GM18951 (cell line): ENCODE data around the gene RRBP1.

ENCODE experiments used
- POLR2A ChIP-seq: IDR thresholded peaks from 4 replicates; pipeline ENCODE4 v1.6.1; 2011; ENCODE audit warnings: mild to moderate bottlenecking; ENCODE audit not compliant: insufficient read length, insufficient read depth; ENCODE audit errors: extremely low read depth
- in situ Hi-C: fragments of 300-500 bp; cut with MboI; formaldehyde crosslinking; loops from one replicate; pipeline ENCODE4 v1.12.0; 2022; ENCODE audit warnings: low sequenced_read_pairs, mixed read lengths, inconsistent platforms; ENCODE audit not compliant: unreplicated experiment

The RRBP1 gene

DNA sequence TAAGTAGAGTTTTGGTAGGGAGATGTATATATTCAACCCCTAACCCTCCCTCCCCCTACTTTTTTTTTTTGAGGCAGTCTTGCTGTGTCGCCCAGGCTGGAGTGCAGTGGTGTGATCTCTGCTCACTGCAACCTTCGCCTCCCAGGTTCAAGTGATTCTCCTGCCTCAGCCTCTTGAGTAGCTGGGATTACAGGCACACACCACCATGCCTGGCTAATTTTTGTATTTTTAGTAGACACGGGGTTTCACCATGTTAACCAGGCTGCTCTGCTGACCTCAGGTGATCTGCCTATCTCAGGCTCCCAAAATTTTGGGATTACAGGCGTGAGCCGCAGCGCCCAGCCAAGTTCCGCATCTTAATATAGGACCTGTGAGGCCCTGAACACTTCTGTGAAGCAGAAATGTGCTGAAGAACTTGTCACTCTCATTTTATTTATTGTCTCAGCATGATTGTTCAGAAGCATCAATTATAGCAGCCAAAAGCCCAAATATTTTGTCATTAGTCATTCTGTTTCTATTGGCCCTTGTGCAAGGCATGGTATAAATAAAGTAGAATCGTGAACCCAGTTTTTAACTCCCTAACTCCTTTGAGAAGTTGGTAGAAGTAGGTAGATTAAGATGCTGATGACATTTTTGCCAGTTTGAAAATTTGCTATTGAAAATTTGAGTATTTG is 92.7 kb downstream of the RRBP1 start:
- TF ChIP-seq POLR2A, result no peak
- in situ Hi-C loops, result no loop called here

DNA sequence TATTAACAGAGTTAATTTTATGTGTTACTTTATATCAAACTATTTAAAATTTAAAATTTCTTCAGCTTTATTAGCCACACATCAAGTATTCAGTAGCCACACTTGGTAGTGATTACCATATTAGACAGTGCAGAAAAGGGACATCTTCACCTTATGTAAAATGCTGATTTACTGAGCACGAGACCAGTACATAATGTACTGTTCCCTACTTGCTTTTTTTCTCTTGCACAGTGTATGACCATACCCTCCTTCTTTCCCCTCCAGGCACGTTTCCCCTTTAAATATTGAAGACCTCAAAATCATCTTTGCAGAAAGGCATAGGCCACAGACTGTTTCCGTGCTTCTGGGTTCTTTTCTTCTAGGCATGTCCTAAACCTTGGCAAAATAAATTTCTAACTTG is 94.2 kb downstream of the RRBP1 start:
- no peak for TF ChIP-seq POLR2A
- in situ Hi-C loops, result no loop called here

DNA sequence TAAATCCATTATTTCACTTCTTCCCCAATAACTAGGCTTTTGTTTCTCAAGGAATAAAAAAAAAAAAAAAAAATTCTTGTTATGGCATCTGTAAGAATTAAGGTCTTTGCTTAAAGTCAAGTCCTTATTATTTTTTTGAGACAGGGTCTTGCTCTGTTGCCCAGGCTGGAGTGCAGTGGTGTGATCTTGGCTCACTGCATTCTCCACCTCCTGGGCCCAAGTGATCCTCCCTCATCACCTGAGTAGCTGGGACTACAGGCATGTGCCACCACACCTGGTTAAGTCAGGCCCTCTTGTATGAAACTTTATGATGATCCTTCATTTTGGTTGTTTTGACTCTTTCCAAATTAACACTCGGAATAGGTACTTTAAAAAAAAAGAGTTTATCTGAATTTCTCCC is 94.9 kb downstream of the RRBP1 start:
- no peak for TF ChIP-seq POLR2A
- in situ Hi-C loops, result no loop called here

DNA sequence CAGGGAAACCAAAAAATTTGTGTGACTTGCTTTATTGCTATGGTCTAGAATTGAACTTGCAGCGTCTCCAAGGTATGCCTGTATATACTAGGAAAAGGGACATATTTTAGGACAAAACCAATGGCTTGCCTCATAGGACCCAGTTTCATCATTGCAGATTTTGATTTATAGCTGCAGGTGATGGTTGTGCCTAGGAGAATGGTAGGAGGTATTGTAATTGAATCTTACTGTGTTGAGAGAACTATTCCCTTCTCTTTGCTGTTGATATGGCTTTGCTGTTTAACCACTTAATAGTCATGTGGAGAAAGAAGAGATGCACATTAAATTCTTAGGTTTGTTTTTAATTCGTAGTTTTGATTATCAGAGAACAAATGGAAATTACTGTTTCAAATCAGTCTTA is 95.8 kb downstream of the RRBP1 start:
- TF ChIP-seq POLR2A, result no peak
- in situ Hi-C loops, result no loop called here

DNA sequence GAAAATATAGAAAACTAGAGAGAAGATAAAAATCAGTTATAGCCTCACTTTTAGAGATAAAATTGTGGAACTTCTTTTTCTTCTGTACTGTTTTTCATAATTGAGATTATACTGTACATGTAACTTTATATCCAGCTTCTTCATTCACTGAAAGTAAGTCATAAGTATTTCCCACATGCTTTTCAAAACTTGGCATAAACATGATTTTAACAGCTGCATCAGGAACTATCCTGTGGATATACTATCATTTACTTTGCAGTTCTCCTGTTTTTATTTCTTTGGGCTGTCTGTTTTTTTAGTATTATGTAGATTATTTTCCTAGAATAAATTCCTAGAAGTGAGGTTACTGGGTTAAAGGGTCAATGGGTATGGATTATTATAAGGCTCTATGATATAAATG is 97.4 kb downstream of the RRBP1 start:
- no peak for TF ChIP-seq POLR2A
- in situ Hi-C loops, result no loop called here

DNA sequence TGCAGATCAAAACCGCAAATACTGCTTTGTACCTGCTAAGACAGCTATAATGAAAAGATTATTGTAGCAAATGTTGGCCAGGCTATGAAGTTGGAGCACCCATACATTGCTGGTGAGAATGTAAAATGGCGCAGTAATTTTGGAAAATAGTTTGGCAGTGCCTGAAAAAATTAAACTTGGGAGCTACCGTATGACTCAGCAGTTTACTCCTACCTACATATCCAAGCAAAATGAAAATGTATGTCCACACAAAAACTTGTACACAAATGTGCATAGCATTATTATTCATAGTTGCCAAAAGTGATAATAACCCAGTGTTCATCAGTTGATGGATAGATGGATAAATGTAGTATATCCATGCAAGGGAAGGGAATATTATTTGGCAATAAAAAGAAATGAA is 98.9 kb downstream of the RRBP1 start:
- TF ChIP-seq POLR2A, result no peak
- in situ Hi-C loops, result no loop called here

DNA sequence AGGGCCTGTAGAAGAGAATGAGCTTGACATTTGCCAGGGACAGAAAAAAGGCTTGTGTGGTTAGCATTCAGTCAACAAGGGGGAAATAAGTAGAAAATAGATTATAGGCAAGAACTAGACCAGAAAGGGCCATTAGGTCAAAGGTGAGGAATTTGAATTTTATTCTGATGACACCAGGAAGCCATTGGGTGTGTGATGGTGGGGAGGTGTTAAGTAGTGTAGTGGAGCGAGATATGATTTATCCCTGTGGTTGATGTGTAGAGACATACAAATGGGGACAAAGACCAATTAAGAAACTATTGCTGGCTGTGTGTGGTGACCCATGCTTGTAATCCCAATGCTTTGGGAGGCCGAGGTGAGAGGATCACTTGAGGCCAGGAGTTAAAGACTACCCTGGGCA is 101.1 kb downstream of the RRBP1 start:
- TF ChIP-seq POLR2A, result no peak
- in situ Hi-C loops, result no loop called here

DNA sequence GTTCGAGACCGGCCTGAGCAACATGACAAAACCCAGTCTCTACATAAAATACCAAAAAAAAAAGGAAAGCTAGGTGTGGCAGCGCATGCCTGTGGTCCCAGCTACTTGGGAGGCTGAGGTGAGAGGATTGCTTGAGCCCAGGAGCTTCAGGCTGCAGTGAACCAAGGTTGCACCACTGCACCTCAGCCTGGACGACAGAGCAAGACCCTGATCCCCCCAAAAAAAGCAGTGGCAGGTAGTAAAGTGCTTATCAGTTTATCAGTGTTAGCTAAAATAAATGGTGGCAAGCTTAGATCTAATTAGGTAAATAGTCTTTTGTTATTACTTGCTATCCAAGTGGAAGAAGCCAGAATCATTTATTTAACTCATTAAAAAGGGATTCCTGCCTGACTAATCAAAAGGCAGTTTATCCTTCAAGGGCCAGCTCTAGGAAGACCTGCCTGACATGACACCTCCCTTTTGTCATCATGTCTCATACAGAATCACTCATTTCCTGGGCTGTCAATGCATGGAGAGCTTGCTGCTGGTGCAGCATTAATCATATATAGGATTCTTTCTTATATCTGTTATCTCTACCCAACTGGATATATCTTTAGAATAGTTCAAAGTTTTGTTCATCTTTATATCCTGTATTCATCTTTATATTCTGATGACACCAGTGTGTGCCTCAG is 102.5 kb downstream of the RRBP1 start:
- in situ Hi-C loops, result no loop called here
- no peak for TF ChIP-seq POLR2A

DNA sequence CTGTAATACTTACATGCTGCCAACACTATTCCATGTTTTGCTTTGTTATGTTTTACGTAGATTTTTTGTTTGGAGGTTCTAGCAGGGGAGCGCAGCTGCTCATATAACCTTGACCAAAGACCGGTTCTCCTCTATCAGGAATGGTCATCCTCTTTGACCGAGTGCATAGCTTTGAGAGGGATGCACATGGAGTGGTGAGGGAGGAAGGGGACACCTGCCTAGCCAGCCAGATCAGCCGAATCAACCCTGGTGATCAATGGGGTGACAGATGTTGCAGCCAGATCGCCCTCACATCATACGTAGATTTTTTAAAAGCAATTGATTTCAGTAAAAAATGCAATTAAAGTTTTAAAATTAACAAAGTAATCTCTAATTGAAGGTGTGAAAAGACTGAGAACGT is 105.8 kb downstream of the RRBP1 start:
- in situ Hi-C loops, result no loop called here
- TF ChIP-seq POLR2A, result no peak

DNA sequence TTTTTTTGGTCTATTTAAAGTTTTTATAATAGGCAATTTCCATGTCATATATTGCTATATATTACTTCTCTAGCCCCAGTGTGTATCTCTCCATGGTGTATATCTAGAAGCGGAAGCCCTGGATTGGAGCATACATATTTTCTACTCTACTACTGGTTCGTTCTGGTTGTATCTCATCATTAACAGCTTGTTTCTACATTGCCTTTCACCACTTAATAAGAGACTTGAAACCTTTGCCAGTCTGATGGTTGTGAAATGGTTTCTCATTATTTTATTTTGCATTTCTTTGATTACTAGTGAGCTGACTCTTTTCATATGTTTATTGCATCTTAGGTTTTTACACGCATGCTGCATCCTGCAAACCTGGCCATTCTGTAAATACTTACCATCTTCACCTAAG is 108.6 kb downstream of the RRBP1 start:
- in situ Hi-C loops, result no loop called here
- TF ChIP-seq POLR2A, result no peak

DNA sequence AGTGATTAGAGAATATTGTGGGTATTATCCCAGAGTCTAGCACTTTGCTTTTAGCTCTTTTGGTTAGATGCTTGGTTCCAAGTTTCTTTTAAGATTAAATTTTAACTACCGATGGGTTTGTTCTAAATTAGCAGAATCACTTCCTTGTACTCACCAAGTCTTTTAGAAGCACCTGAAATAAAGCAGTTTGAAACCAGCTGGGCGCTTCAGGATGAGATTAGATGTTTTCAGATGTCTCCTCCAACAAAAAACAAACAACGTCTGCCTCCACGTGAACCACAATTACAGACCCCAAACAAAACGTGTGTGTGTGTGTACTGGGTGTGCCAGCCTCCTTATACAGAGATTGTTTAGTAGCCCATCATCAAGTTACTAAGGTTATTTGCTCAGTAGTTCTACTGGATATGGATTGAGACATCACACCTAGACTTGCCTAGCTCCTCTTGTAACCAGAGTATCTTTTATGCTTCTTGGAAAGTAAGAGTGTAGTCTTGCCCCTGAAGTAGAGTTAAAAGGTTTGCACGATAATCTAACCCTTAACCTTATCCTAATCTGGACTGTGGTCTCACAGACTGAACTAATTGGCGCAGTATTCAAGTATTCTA is 109.9 kb downstream of the RRBP1 start:
- TF ChIP-seq POLR2A, result no peak
- in situ Hi-C loops, result no loop called here

DNA sequence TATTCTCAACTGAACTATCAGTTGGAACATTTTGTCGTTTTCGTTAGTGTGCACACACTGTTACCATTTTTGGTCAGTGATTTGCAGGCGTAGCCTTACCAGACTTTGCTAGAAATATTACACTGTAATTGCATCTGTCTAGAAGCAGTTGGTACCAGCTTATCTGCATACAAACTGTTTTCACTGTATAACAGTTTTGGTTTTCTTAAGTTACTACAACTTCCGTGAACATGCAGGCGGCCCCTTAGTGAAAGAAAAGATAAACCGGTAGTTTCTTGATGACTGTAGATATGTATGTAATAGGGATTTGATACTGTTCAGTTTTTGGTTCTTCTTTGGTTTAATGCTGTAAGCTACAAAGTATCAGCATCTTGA is 110.9 kb downstream of the RRBP1 start:
- in situ Hi-C loops, result no loop called here
- TF ChIP-seq POLR2A, result no peak

DNA sequence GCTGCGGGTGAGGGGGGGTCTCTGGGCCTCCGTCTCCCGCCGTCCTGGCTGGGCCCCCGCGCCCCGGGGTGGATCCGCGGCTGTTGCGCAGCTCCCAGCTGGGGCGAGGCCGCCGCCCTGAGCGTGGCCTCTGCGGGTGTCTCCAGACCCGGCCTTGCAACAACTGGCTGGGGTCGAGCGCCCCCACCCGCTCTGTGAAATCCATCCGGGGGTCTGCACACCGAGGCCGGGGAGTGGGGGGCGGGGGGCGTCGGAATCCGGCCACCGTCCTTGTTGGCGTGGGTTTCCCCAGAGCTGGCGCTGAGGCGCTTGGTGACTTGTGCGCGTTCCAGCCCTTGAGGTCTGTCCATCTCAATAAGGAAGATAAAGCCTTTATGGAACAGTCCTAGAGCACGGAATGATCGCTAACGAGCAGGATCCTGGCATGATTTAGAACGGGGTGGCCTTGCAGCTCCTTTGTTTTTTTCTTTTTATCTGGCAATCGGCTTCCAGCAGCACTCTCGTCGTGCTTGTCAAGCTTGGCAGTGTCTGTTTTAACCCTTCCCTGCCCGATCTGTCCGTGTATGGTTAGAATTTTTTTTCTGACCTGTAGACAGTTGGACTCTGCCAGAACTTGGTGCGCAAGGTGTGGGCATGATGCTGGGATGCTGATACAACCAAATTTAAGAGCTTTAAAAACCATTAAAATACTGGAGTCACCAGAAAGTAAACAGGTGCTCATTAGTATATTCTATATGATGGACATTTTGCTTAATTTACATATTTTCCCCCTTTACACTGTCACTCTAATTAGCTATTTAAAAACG is 111.5 kb downstream of the RRBP1 start:
- in situ Hi-C loops, result no loop called here

DNA sequence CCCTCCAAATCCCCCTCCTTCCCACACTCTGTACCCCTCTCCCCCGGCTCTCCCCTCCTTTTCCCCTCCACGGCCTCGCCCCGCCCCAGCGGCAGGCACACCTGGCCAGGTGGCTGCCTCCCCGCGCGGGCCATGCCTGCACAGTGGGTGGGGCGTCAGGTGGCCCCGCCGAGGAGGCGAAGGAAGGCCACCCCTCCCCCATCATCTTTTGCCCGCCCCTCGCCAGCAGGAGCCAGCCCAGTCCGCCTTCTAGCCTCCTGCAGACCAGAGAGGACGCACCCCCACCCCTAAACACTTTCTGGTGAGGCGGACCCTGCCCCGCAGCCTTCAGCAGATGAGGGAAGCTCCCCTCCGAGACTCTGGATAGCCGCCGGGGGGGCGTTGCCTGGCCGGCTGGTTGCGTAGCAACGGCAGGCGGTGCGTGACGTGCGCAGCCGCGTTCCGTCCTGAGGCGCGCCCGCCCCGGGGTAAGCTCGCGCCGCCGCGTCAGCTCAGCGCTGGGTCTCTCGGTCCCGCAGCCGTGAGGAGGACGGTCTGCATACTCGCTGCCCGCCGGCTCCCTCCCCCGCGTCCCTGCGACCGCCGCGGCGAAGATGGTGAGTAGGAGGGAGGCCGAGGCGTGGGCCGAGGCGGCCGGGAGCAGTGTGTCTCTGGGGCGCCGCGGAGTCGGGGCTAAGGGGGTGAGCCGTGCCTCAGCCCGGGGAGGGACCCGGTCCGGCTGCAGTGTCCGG is 112.3 kb downstream of the RRBP1 start, which contains the start of gene DSTN:
Gene DSTN (plus strand): TSS at position 460 of the 731 bp plus-strand sequence. CDS start 134 bp downstream, at position 594.
- TF ChIP-seq POLR2A, result peak; percentile 73
- in situ Hi-C loops, result no loop called here

More for the DNA sequence above, 111.5 kb downstream of the RRBP1 start:
- TF ChIP-seq POLR2A, result no peak
